HG03103 (cell line): ENCODE measurements around the gene CCDC92B.

ENCODE experiments used
- ATAC-seq: cut with Tn5 transposase; IDR thresholded peaks from one replicate; pipeline ENCODE4 v1.9.1; 2021; ENCODE audit warnings: low read depth; ENCODE audit not compliant: unreplicated experiment

CCDC92B gene

GRCh38 chr17:2723505-2723996 lies 25.9 kb downstream of the CCDC92B start:
- ATAC-seq: no peak

- ATAC-seq: no peak
Measured at GRCh38 chr17:2722611-2723010, 26.8 kb downstream of the CCDC92B start.

- no peak for ATAC-seq
Measured at GRCh38 chr17:2721603-2722002, 27.8 kb downstream of the CCDC92B start.

GRCh38 chr17:2719861-2720260 lies 29.6 kb downstream of the CCDC92B start:
- ATAC-seq: no peak

- ATAC-seq: no peak
Measured at GRCh38 chr17:2718150-2718938, 31.1 kb downstream of the CCDC92B start.

- ATAC-seq: no peak
Measured at GRCh38 chr17:2716649-2717048, 32.8 kb downstream of the CCDC92B start.

GRCh38 chr17:2713881-2714280 lies 35.6 kb downstream of the CCDC92B start:
- no peak for ATAC-seq

- no peak for ATAC-seq
Measured at GRCh38 chr17:2712300-2713043, 37.0 kb downstream of the CCDC92B start.

GRCh38 chr17:2711608-2712299 lies 37.7 kb downstream of the CCDC92B start, which contains the start of gene CLUH:
Gene CLUH (minus strand): TSS chr17:2711764. CDS start chr17:2711661, 103 bp downstream.
- peak; percentile 67 for ATAC-seq

- no peak for ATAC-seq
Measured at GRCh38 chr17:2710803-2711607, 38.4 kb downstream of the CCDC92B start.

- no peak for ATAC-seq
Measured at GRCh38 chr17:2710071-2710802, 39.2 kb downstream of the CCDC92B start.

GRCh38 chr17:2709183-2709661 lies 40.2 kb downstream of the CCDC92B start:
- ATAC-seq: no peak

- ATAC-seq: no peak
Measured at GRCh38 chr17:2708585-2709182, 40.8 kb downstream of the CCDC92B start.

GRCh38 chr17:2707721-2708584 lies 41.5 kb downstream of the CCDC92B start:
- ATAC-seq: no peak

- ATAC-seq: no peak
Measured at GRCh38 chr17:2706911-2707510, 42.4 kb downstream of the CCDC92B start.

- ATAC-seq: no peak
Measured at GRCh38 chr17:2705888-2706795, 43.3 kb downstream of the CCDC92B start.

GRCh38 chr17:2705263-2705662 lies 44.2 kb downstream of the CCDC92B start:
- no peak for ATAC-seq
